A549 (cell line): ENCODE results near the gene AIF1. TPM values are rescaled to one million over a fixed set of nuclear protein-coding genes. Genes with fewer than 3 reads are reported as not detected.

Source experiments
- ATAC-seq, 2 experiments: fragments of 200-7000 bp in 1 of 2; fragments of >200 bp in 1 of 2; cut with Nextera tagmentation in 1 of 2; cut with Tn5 transposase in 1 of 2; 3 replicates each; pipeline versions ENCODE4 v1.8.0 to v1.9.1; 2018 to 2020; ENCODE audit warnings: mild to moderate bottlenecking in 1 of 2, moderate library complexity in 1 of 2
- CTCF ChIA-PET: fragments of 300-600 bp; sonication (Branson Sonifier 250); formaldehyde crosslinking; extraction: SDS; loops from one replicate; lab custom pipeline; 2021; ENCODE audit warnings: antibody characterized with exemption, inconsistent platforms; lab: Yijun Ruan, JAX
- POLR2A ChIA-PET: fragments of 350-600 bp; formaldehyde crosslinking; extraction: SDS; loops from one replicate; lab custom pipeline; 2021; ENCODE audit warnings: antibody characterized with exemption, inconsistent platforms; lab: Yijun Ruan, JAX
- DNase-seq, 2 experiments: peaks; one replicate each; pipeline versions ENCODE4 v3.0.0 to v3.0.0-alpha.2; 2011 to 2016; ENCODE audit warnings: low read depth in 1 of 2, low spot score in 1 of 2
- FAIRE-seq: peaks from 2 replicates; lab custom pipeline; 2011; peaks lifted over from hg19 to GRCh38; lab: Jason Lieb, UNC
- H3K27ac ChIP-seq, 2 experiments: fragments of >200 bp; sonication (Bioruptor Twin); formaldehyde crosslinking; 3 replicates each; pipeline ENCODE4 v1.5.1; 2016 to 2017
- H3K4me1 ChIP-seq: fragments of >200 bp; sonication (Bioruptor Twin); formaldehyde crosslinking; 3 replicates; pipeline ENCODE4 v1.6.1; 2016
- H3K4me2 ChIP-seq: fragments of >200 bp; sonication (Bioruptor Twin); formaldehyde crosslinking; 3 replicates; pipeline ENCODE4 v1.6.1; 2016
- H3K4me3 ChIP-seq: fragments of >200 bp; sonication (Bioruptor Twin); formaldehyde crosslinking; 3 replicates; pipeline ENCODE4 v1.5.1; 2016
- H3K9me3 ChIP-seq: fragments of >200 bp; sonication (Bioruptor Twin); formaldehyde crosslinking; 3 replicates; pipeline ENCODE4 v1.6.1; 2016
- BHLHE40 ChIP-seq: IDR thresholded peaks from 2 replicates; pipeline ENCODE4 v1.6.1; 2012; ENCODE audit warnings: low read depth, low read length, inconsistent platforms
- CBX2 ChIP-seq: fragments of 200-600 bp; sonication (generic); IDR thresholded peaks from 2 replicates; pipeline ENCODE4 v1.6.1; 2016; ENCODE audit warnings: low read depth, mild to moderate bottlenecking, borderline replicate concordance
- CBX8 ChIP-seq: fragments of 200-600 bp; sonication (generic); IDR thresholded peaks from 2 replicates; pipeline ENCODE4 v1.6.1; 2016
- CHD2 ChIP-seq: fragments of 150-350 bp; IDR thresholded peaks from 2 replicates; pipeline ENCODE4 v1.6.1; 2014; ENCODE audit warnings: low read length; ENCODE audit not compliant: partially characterized antibody
- CHD4 ChIP-seq: fragments of 200-600 bp; sonication (generic); IDR thresholded peaks from 2 replicates; pipeline ENCODE4 v1.6.1; 2016; ENCODE audit warnings: antibody characterized with exemption, mild to moderate bottlenecking, borderline replicate concordance
- EHMT2 ChIP-seq: fragments of 200-600 bp; sonication (generic); IDR thresholded peaks from 2 replicates; pipeline ENCODE4 v1.6.1; 2016; ENCODE audit warnings: antibody characterized with exemption, low read depth, mild to moderate bottlenecking, moderate library complexity
- EP300 ChIP-seq, 2 experiments: fragments of >200 bp; sonication (Bioruptor Twin); formaldehyde crosslinking; IDR thresholded peaks; 2 replicates in 1 of 2; 3 replicates in 1 of 2; pipeline ENCODE4 v1.6.1; 2016 to 2017
- HDAC2 ChIP-seq: fragments of 200-600 bp; sonication (generic); IDR thresholded peaks from 2 replicates; pipeline ENCODE4 v1.6.1; 2016
- HEYL ChIP-seq: fragments of 250-450 bp; sonication (Bioruptor Pico); IDR thresholded peaks from 2 replicates; pipeline ENCODE4 v1.8.0; 2021; ENCODE audit warnings: mild to moderate bottlenecking, moderate library complexity
- HOXA7 ChIP-seq: fragments of 250-450 bp; sonication (Bioruptor Pico); IDR thresholded peaks from 2 replicates; pipeline ENCODE4 v1.5.0; 2020; ENCODE audit warnings: mild to moderate bottlenecking, moderate library complexity
- HOXB5 ChIP-seq: fragments of 250-450 bp; sonication (Bioruptor Pico); IDR thresholded peaks from 2 replicates; pipeline ENCODE4 v1.5.0; 2020; ENCODE audit warnings: mild to moderate bottlenecking, moderate library complexity
- JUN ChIP-seq, 2 experiments: fragments of >200 bp; sonication (Bioruptor Twin); formaldehyde crosslinking; IDR thresholded peaks; 2 replicates in 1 of 2; 3 replicates in 1 of 2; pipeline ENCODE4 v1.6.1; 2016 to 2017
- MAFK ChIP-seq: fragments of 450-650 bp; IDR thresholded peaks from 2 replicates; pipeline ENCODE4 v1.6.1; 2014; ENCODE audit not compliant: partially characterized antibody
- MAZ ChIP-seq: fragments of 150-350 bp; IDR thresholded peaks from 2 replicates; pipeline ENCODE4 v1.6.1; 2014; ENCODE audit warnings: antibody characterized with exemption, low read depth, low read length, borderline replicate concordance
- PHF8 ChIP-seq: fragments of 200-600 bp; sonication (generic); IDR thresholded peaks from 2 replicates; pipeline ENCODE4 v1.6.1; 2016; ENCODE audit warnings: low read depth, mild to moderate bottlenecking, antibody characterized with exemption, moderate library complexity, borderline replicate concordance
- POLR2AphosphoS2 ChIP-seq: conservative IDR thresholded peaks from 2 replicates; pipeline ENCODE4 v1.6.1; 2012; ENCODE audit warnings: low read length, improper control_type of control experiment, inconsistent platforms
- SREBF2 ChIP-seq: fragments of 450-650 bp; IDR thresholded peaks from 2 replicates; pipeline ENCODE4 v1.6.1; 2014; ENCODE audit warnings: mild to moderate bottlenecking, moderate library complexity
- TFCP2L1 ChIP-seq: fragments of 250-450 bp; sonication (Bioruptor Pico); IDR thresholded peaks from 2 replicates; pipeline ENCODE4 v1.5.0; 2021; ENCODE audit warnings: mild to moderate bottlenecking
- ZFP36 ChIP-seq: fragments of 450-650 bp; IDR thresholded peaks from 2 replicates; pipeline ENCODE4 v1.6.1; 2014; ENCODE audit warnings: borderline replicate concordance; ENCODE audit not compliant: partially characterized antibody
- ZNF302 ChIP-seq: fragments of 250-450 bp; sonication (Bioruptor Pico); IDR thresholded peaks from 2 replicates; pipeline ENCODE4 v1.9.0; 2021; ENCODE audit warnings: inconsistent platforms, mild to moderate bottlenecking, moderate library complexity
- WGBS: methylation state at CpG from one replicate; pipeline ENCODE4 v1.1.6; 2017; ENCODE audit errors: missing lambda C conversion rate; 5-methylcytosine and 5-hydroxymethylcytosine counted together
- polyA plus RNA-seq, 4 experiments: library from polyadenylated mRNA; depleted of rRNA in 3 of 4; stranded (reverse); fragments of >200 nt; fragmentation: RNase III in 1 of 4; extraction: RNeasy Plus Mini Kit Qiagen cat#74134 plus additional on column Dnase treatment in 1 of 4; gene quantifications; 2 replicates in 3 of 4; 3 replicates in 1 of 4; pipeline ENCODE4 v1.2.3, GENCODE V29; 2011 to 2017
- TF ChIP-seq, protein P1 (sequence below): fragments of >200 bp; sonication (Bioruptor Twin); formaldehyde crosslinking; IDR thresholded peaks from 3 replicates; pipeline ENCODE4 v1.5.1; 2016
- TF ChIP-seq, protein P2 (sequence below): fragments of >200 bp; sonication (Bioruptor Twin); formaldehyde crosslinking; IDR thresholded peaks from 3 replicates; pipeline ENCODE4 v1.6.1; 2016
- TF ChIP-seq, protein P3 (sequence below): IDR thresholded peaks from 2 replicates; pipeline ENCODE4 v1.6.1; 2012
- TF ChIP-seq, protein P4 (sequence below): fragments of 250-450 bp; sonication (Bioruptor Pico); IDR thresholded peaks from 2 replicates; pipeline ENCODE4 v1.5.0; 2020; ENCODE audit warnings: low read depth, mild to moderate bottlenecking, moderate library complexity

Gene AIF1
- polyA plus RNA-seq, 2 of the 4 experiments (the other 2 are of a cell fraction) = not detected

DNA sequence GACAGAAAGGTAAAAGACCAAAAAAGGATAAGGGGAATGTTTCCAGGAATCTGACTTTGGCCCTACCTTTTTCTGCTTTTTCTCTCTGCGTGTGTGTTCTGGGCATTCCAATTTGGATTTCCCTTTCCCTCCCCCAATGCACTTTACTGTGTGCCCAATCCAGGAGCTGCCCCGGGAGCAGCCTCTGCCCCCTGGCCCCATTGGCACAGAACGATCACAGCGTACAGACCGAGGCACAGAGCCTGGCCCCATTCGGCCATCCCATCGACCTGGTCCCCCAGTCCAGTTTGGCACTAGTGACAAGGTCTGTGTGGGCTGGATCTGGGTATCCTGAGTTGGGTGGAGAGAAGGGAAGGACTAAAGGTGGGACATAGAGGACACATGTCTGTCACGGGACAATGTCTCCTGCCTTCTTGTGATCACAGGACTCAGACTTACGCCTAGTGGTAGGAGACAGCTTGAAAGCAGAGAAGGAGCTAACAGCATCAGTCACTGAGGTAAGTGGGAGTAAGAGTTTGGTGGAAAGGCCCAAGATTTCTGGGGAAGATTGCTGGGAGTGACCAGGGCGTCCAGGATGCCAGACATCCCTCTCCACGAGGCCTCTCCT is 20.0 kb downstream of the AIF1 start:
- ChIA-PET POLR2A (interaction anchor here (1.5 kb wide), 1 partner anchor 17 kb away, joined by 3 read pairs; no protein-coding TSS in a partner anchor), CTCF (interaction anchor here (1.8 to 2.2 kb wide), 2 partner anchors 19 to 88 kb away, joined by 7 to 8 read pairs; partner anchors contain the start of genes ATP6V1G2 and NFKBIL1)
- TF ChIP-seq, protein P1, sequence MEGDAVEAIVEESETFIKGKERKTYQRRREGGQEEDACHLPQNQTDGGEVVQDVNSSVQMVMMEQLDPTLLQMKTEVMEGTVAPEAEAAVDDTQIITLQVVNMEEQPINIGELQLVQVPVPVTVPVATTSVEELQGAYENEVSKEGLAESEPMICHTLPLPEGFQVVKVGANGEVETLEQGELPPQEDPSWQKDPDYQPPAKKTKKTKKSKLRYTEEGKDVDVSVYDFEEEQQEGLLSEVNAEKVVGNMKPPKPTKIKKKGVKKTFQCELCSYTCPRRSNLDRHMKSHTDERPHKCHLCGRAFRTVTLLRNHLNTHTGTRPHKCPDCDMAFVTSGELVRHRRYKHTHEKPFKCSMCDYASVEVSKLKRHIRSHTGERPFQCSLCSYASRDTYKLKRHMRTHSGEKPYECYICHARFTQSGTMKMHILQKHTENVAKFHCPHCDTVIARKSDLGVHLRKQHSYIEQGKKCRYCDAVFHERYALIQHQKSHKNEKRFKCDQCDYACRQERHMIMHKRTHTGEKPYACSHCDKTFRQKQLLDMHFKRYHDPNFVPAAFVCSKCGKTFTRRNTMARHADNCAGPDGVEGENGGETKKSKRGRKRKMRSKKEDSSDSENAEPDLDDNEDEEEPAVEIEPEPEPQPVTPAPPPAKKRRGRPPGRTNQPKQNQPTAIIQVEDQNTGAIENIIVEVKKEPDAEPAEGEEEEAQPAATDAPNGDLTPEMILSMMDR = no peak
- no peak for TF ChIP-seq HOXB5 (CRISPR knock-in tag)
- TF ChIP-seq ZNF302 (CRISPR knock-in tag) = no peak
- TF ChIP-seq BHLHE40 = no peak
- no peak for TF ChIP-seq EP300 (IDR thresholded peaks at IDR 0.05)
- TF ChIP-seq, protein P2, sequence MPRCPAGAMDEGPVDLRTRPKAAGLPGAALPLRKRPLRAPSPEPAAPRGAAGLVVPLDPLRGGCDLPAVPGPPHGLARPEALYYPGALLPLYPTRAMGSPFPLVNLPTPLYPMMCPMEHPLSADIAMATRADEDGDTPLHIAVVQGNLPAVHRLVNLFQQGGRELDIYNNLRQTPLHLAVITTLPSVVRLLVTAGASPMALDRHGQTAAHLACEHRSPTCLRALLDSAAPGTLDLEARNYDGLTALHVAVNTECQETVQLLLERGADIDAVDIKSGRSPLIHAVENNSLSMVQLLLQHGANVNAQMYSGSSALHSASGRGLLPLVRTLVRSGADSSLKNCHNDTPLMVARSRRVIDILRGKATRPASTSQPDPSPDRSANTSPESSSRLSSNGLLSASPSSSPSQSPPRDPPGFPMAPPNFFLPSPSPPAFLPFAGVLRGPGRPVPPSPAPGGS = no peak
- TF ChIP-seq TFCP2L1 = no peak
- TF ChIP-seq ZFP36 = no peak
- TF ChIP-seq, protein P3, sequence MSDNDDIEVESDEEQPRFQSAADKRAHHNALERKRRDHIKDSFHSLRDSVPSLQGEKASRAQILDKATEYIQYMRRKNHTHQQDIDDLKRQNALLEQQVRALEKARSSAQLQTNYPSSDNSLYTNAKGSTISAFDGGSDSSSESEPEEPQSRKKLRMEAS = no peak
- TF ChIP-seq CHD2 = no peak
- no peak for TF ChIP-seq HDAC2
- no peak for TF ChIP-seq SREBF2
- TF ChIP-seq CBX2 = no peak
- no peak for TF ChIP-seq CHD4
- no peak for TF ChIP-seq EHMT2
- no peak for TF ChIP-seq PHF8
- no peak for TF ChIP-seq JUN (IDR thresholded peaks at IDR 0.05)
- no peak for TF ChIP-seq HEYL (CRISPR knock-in tag)
- TF ChIP-seq, protein P4, sequence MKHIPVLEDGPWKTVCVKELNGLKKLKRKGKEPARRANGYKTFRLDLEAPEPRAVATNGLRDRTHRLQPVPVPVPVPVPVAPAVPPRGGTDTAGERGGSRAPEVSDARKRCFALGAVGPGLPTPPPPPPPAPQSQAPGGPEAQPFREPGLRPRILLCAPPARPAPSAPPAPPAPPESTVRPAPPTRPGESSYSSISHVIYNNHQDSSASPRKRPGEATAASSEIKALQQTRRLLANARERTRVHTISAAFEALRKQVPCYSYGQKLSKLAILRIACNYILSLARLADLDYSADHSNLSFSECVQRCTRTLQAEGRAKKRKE = no peak
- TF ChIP-seq POLR2AphosphoS2 = no peak
- no peak overlapping the region for H3K4me2 ChIP-seq
- H3K27ac ChIP-seq = no peak overlapping the region
- H3K4me3 ChIP-seq = no peak overlapping the region
- no peaks in the 10 kb centered on the region for H3K9me3 ChIP-seq
- ATAC-seq = no peak
- 84% methylated on average over 11 of the region's 11 CpGs for WGBS
- no peak for DNase-seq
- no peak for FAIRE-seq
- no peaks in the 10 kb centered on the region for H3K4me1 ChIP-seq

DNA sequence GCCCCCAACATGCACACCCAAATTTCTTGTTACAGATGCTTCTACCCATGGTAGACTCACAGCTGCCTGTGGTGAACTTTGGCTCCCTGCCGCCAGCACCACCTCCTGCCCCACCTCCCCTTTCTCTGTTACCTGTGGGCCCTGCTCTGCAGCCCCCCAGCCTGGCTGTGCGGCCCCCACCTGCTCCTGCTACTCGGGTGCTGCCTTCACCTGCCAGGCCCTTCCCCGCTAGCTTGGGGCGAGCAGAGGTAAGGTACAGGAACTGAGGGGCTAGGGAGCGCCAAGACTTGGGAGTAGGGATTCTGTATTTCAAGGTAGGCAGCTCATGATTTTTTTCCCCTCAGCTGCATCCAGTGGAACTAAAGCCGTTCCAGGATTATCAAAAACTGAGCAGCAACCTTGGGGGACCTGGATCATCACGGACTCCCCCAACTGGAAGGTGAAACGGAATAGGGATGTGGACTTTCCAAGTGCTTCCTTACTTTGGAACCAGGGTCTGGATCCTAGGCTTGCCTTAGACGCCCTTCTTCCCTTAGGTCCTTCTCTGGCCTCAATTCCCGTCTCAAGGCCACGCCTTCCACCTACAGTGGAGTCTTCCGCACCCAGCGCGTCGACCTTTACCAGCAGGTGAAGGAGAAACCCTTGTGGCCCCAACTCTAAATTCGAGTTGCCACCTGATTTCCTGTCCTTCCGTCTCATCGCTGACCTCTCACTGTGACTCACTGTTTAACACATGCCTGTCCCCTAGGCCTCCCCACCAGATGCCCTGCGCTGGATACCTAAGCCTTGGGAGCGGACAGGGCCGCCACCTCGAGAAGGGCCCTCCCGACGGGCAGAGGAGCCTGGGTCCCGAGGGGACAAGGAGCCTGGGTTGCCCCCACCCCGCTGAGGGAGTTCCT is 21.9 kb downstream of the AIF1 start:
- Histone ChIP-seq H3K4me3 (no peak overlapping the region), H3K27ac (no peak overlapping the region), H3K9me3 (no peaks in the 10 kb centered on the region)
- ATAC-seq = no peak
- POLR2A ChIA-PET = interaction anchor here (1.6 kb wide), 1 partner anchor 24 kb away, joined by 4 read pairs; the partner anchor contains the start of gene C6orf47
- TF ChIP-seq MAZ (no peak), HOXA7 (CRISPR knock-in tag) (no peak), CBX8 (no peak), MAFK (no peak), JUN (IDR thresholded peaks at IDR 0.05) (no peak)
- TF ChIP-seq, all 56 proteins: peak for 0
- 87% methylated on average over 18 of the region's 27 CpGs for WGBS
- Histone ChIP-seq H3K4me2 (no peak overlapping the region), H3K4me1 (no peaks in the 10 kb centered on the region)
- no peak for FAIRE-seq
- CTCF ChIA-PET = no interaction called here
- DNase-seq = no peak
